ENCODE data around the gene AK4.

The AK4 gene

DNA sequence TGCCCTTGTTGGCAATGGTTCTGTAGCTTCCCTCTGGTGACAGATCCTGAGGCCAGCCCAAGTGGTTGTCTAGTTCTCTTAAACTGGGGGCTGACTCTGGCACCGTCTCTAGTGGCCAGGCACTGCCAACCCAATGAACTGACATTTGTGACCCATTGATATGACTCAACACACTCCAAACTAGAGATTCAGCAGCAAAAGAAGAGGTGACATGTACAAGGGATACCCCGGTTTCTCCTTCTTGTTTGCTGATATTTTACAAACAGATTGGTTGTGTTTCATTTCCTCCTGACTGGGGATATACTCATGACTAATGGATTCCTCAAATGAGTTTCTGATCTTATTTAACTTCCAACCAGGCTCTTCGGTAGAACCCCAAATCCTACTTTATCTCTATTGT is 95.5 kb downstream of the AK4 start:
- Histone ChIP-seq H3K36me3 (ENCODE audit: insufficient read depth) (no peaks in the 10 kb centered on the region), H2AFZ (ENCODE audit: low read depth) (no peak overlapping the region), H3K4me1 (ENCODE audit: low read depth, poor library complexity, severe bottlenecking) (no peaks in the 10 kb centered on the region), H3K9ac (no peak overlapping the region), H3K79me2 (ENCODE audit: insufficient read depth, low read depth) (no peaks in the 10 kb centered on the region), H3K4me3 (IDR thresholded peaks at IDR 0.05; ENCODE audit: insufficient read depth, low read depth, low read length) (no peak overlapping the region), H3K27ac (no peak overlapping the region), H4K20me1 (ENCODE audit: insufficient read depth) (no peaks in the 10 kb centered on the region), H3K4me2 (no peak overlapping the region), H3K27me3 (ENCODE audit: insufficient read depth, low read depth) (no peaks in the 10 kb centered on the region)
- TF ChIP-seq, protein P1, sequence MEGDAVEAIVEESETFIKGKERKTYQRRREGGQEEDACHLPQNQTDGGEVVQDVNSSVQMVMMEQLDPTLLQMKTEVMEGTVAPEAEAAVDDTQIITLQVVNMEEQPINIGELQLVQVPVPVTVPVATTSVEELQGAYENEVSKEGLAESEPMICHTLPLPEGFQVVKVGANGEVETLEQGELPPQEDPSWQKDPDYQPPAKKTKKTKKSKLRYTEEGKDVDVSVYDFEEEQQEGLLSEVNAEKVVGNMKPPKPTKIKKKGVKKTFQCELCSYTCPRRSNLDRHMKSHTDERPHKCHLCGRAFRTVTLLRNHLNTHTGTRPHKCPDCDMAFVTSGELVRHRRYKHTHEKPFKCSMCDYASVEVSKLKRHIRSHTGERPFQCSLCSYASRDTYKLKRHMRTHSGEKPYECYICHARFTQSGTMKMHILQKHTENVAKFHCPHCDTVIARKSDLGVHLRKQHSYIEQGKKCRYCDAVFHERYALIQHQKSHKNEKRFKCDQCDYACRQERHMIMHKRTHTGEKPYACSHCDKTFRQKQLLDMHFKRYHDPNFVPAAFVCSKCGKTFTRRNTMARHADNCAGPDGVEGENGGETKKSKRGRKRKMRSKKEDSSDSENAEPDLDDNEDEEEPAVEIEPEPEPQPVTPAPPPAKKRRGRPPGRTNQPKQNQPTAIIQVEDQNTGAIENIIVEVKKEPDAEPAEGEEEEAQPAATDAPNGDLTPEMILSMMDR (conservative IDR thresholded peaks at IDR 0.05; ENCODE audit: low read depth, low read length): no peak

DNA sequence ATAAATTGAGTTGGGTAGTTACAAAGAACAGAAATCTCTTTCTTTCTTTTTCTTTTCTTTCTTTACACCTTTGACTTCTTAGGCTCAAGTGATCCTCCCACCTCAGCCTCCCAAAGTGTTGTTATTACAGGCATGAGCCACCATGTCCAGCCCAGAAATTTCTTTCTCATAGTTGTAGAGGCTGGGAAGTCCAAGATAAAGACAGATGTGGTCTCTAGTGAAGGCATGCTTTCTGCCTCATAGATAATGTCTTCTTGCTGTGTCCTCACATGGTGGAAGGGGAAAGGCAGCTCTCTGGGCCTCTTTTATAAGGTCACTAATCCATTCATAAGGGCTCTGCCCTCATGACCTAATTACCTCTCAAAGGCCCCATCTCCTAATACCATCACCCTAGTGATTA is 97.3 kb downstream of the AK4 start:
- Histone ChIP-seq H3K79me2 (ENCODE audit: insufficient read depth, low read depth) (no peaks in the 10 kb centered on the region), H3K36me3 (ENCODE audit: insufficient read depth) (no peaks in the 10 kb centered on the region), H3K9ac (no peak overlapping the region), H3K27me3 (ENCODE audit: insufficient read depth, low read depth) (no peaks in the 10 kb centered on the region), H4K20me1 (ENCODE audit: insufficient read depth) (no peaks in the 10 kb centered on the region), H3K4me1 (ENCODE audit: low read depth, poor library complexity, severe bottlenecking) (no peaks in the 10 kb centered on the region), H3K4me3 (IDR thresholded peaks at IDR 0.05; ENCODE audit: insufficient read depth, low read depth, low read length) (no peak overlapping the region), H3K27ac (no peak overlapping the region), H3K4me2 (no peak overlapping the region), H2AFZ (ENCODE audit: low read depth) (no peak overlapping the region)
- TF ChIP-seq, protein P1 (conservative IDR thresholded peaks at IDR 0.05; ENCODE audit: low read depth, low read length): no peak

DNA sequence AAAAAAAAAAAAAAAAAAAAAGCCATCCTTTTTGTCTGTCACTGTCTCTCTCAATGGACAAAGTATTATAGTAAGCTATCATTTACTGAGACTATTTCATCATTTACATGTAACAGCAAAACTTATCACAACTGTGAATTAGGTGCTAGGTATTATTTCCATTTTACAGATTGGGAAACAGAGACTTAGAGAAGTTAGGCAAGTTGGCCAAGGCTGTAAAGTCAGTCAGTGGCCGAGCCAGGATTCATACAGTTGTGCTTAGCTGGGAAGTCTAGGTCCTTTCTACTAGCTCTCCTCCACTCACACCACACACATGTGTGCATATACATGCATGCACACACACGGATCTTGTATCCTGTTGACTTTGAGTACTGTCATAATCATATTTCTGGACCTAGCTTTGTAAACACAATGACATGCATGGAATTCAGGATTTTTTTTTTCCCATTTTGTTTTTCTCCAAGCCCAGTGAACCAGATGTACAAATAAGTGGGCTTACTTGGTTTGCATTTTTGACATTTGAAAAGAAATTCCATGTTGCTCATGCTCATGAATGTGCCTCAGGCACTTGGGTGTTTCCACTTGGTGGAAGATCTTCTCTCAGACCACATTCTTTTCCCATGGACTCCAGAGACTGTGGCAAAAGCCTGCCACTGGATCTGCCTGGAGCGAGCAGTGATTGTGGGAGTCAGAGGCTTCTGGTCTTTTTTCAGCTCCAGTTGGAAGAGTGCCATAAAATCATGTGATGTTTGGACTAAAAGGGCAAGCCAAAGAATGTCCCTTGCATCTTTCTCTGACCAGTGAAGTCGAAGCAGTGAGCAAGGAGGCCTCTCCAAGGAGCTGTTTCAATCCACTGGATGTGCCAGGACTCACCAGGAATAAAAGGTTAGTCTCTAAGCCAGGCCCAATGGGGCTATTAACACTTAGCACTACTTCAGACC is 99.7 kb downstream of the AK4 start:
- H2AFZ ChIP-seq (ENCODE audit: low read depth): no peak overlapping the region
- no peak overlapping the region for H3K4me3 ChIP-seq (IDR thresholded peaks at IDR 0.05; ENCODE audit: insufficient read depth, low read depth, low read length)
- no peak overlapping the region for H3K27ac ChIP-seq

DNA sequence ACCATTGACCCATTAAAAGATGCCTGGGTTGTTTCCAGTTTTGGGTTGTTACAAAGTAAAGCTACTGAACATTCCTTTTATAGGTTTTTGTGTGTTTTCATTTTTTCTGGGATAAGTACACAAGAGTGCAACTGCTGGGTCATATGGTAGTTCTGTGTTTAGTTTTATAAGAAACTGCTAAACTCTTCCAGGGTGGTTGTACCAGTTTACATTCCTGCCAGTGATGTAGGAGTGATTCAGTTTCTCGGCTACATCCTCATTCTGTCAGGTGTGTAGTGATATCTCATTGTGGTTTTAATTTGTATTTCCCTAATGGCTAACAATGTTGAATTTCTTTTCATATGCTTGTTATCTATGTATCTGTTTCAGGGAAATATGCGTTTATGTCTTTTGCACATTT is 102.8 kb downstream of the AK4 start:
- H3K4me1 ChIP-seq (ENCODE audit: low read depth, poor library complexity, severe bottlenecking): no peaks in the 10 kb centered on the region
- no peaks in the 10 kb centered on the region for H3K79me2 ChIP-seq (ENCODE audit: insufficient read depth, low read depth)
- no peak overlapping the region for H3K4me3 ChIP-seq (IDR thresholded peaks at IDR 0.05; ENCODE audit: insufficient read depth, low read depth, low read length)
- no peak overlapping the region for H3K27ac ChIP-seq
- no peaks in the 10 kb centered on the region for H3K36me3 ChIP-seq (ENCODE audit: insufficient read depth)
- H3K4me2 ChIP-seq: no peak overlapping the region
- TF ChIP-seq, protein P1 (conservative IDR thresholded peaks at IDR 0.05; ENCODE audit: low read depth, low read length): no peak
- no peaks in the 10 kb centered on the region for H3K27me3 ChIP-seq (ENCODE audit: insufficient read depth, low read depth)
- H2AFZ ChIP-seq (ENCODE audit: low read depth): no peak overlapping the region
- no peak overlapping the region for H3K9ac ChIP-seq
- no peaks in the 10 kb centered on the region for H4K20me1 ChIP-seq (ENCODE audit: insufficient read depth)

More for the DNA sequence above, 99.7 kb downstream of the AK4 start:
- H4K20me1 ChIP-seq (ENCODE audit: insufficient read depth): no peaks in the 10 kb centered on the region
- TF ChIP-seq, protein P1 (conservative IDR thresholded peaks at IDR 0.05; ENCODE audit: low read depth, low read length): no peak
- no peaks in the 10 kb centered on the region for H3K4me1 ChIP-seq (ENCODE audit: low read depth, poor library complexity, severe bottlenecking)
- H3K4me2 ChIP-seq: no peak overlapping the region
- no peaks in the 10 kb centered on the region for H3K36me3 ChIP-seq (ENCODE audit: insufficient read depth)
- no peaks in the 10 kb centered on the region for H3K79me2 ChIP-seq (ENCODE audit: insufficient read depth, low read depth)
- no peak overlapping the region for H3K9ac ChIP-seq
- no peaks in the 10 kb centered on the region for H3K27me3 ChIP-seq (ENCODE audit: insufficient read depth, low read depth)
